HG03571 (cell line): ENCODE results near the gene PSD.

ENCODE experiments used
- ATAC-seq: cut with Tn5 transposase; IDR thresholded peaks from one replicate; pipeline ENCODE4 v1.9.1; 2021; ENCODE audit not compliant: unreplicated experiment

Gene PSD

DNA sequence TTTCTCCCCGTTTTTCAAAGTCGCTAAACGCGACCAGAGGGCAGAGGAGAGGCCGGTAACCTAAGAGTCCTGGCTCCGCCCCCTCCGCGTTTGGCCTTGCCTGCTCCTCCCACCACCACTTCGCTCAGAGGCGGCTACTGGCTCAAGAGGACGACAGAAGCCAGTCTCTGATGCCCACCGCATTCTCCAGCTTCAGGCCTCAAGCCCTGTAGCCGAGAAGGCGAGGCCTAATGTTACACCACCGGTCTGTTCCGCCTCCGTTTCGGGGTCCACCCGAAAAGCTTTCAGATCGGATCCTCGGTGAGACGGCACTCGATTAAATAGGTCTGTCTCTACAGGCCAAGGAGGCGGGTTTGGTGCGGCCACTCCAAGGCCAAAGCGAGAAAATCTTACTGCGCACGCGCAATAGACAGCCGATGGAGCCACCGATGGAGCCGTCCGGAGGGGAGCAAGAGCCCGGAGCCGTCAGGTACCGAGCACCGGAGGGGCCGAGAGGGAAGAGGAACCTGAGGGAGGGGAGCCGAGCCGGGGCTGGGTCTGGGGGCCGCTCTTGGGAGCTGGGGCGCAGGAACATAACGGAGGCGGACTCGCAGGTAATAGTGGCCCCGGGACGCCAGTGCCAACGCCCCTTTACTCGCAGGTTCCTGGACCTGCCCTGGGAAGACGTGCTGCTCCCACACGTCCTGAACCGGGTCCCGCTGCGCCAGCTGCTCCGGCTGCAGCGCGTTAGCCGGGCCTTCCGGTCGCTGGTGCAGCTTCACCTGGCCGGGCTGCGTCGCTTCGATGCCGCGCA is 2.3 kb upstream of the PSD start, which contains the start of gene FBXL15:
FBXL15 (plus strand) TSS at position 123 of the 793 bp plus-strand sequence; CDS start at position 417, 294 bp downstream.
- peak; percentile 58 for ATAC-seq

DNA sequence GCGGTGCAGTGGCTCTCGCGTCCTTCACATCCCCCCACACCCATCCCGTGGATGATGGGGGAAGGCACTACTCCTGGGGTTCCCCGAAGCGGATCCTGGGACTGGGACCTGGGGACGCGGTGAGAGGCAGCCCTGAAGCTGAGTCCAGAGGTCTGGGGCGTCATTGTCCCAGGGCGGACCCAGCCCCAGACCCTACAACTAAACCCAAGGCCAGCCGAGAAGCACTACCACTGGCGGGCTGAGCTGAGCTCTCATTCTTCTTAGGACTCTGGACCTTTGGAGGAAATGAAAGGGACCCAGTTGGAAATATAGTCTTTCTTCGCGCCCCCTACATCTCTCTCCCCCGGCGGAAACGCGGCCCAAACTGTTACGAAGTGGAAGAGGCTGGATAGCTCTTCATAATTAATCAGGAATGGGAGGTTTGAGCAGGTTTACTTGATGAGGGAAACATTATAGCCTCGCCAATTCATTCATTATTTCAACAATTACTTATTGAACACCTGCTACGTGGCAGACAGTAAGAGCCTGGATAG is 1.7 kb upstream of the PSD start:
- ATAC-seq = no peak

DNA sequence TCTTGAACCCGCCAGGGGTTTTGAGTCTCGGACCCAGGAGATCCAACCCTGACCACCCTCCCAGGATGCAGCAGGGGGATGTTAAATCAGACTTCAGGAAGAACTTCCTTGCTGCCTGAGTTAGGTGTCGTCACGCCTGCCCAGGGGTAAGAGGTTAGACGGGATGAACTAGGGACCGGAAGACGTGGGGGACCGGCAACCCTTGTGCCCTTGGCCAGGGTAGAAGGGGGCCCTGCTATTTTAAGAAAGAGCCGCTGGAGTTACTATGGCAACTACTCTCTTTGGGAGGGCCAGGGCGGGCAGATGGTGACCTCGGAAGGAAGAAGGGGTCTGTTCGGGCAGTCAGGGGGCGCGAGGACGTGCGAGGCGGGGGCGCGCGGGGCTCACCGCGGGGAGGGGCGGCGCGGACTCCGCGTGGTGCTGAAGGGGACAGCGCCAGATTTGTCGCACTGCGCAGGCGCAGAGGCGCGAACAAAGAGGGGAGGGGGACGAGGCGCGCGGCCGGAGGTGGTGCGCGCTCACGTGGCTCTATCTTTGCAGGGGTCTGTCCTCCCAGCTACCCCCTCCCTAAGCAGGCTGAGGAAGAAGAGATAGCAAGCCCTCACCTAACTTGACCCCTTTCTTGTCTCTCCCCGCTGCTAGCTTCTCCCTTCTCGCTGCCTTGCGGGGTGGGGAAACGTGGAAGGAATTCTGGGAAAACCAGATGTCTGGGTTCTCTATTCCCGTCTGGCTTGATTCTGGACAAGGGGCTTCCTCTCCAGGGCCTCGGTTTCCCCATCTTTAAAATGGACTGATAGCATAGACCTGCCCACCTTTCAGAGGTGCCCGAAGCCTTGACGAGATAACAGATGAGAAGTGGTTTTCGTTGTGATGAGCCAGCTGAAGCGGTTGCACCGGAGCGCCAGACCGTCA is 940 bp upstream of the PSD start:
- no peak for ATAC-seq

DNA sequence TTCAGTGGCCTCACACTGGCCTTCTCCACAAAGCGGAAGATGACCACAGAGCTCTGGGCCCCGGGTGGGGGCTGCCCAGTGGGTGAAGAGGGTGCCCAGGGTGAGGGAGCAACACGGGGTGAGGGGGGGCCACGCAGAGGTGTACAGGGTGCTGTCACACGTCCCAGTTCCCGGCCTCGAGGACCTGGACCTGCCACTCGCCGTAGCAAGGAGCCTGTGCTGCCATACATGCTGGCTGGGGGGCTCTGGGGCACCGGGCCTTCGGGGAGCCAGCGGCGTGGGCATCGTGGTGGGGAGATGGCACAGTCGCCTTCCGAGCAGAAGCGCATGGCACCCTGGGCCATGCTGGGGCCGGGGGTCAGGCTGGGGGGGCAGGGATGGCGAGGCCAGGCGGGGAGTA is 1.9 kb downstream of the PSD start:
- no peak for ATAC-seq

DNA sequence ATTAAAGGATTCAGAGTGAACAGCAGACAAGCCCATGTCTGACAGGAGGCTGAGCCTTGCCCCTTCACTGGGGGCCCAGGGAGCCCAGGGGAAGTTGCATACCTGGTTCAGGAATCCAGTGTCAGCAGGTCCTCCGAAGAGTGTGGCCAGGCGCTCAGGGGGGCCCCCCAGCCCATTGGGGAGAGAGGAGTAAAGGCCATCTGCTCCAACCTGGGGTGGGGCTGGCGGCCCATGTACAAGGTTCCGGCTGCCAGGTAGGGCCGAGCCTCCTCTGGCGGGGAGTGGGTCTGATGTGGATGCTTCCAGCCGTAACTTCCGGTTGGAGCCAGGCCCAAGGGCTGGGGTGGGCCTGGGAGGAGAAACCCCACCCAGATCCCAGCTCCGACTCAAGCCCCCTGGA is 2.3 kb downstream of the PSD start:
- no peak for ATAC-seq

DNA sequence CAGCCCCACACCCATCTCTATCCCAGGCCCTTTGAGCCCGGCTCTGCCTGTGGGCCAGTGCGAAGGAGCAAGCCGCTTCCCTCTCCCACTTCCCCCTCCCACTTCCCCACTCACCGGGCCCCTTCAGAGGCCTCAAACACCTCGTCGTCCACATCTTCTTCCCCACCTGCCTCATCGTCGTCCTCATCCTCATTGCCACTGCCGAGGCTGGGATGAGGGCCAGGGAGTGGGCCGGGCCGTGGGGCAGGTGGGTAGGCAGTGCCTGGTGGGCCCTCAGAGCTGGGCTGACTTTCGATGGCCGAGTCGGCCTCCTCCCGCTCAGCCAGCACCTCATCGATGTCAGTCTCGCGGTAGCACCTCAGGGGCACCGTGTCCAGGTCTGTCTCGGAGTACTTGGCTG is 3.8 kb downstream of the PSD start:
- no peak for ATAC-seq

DNA sequence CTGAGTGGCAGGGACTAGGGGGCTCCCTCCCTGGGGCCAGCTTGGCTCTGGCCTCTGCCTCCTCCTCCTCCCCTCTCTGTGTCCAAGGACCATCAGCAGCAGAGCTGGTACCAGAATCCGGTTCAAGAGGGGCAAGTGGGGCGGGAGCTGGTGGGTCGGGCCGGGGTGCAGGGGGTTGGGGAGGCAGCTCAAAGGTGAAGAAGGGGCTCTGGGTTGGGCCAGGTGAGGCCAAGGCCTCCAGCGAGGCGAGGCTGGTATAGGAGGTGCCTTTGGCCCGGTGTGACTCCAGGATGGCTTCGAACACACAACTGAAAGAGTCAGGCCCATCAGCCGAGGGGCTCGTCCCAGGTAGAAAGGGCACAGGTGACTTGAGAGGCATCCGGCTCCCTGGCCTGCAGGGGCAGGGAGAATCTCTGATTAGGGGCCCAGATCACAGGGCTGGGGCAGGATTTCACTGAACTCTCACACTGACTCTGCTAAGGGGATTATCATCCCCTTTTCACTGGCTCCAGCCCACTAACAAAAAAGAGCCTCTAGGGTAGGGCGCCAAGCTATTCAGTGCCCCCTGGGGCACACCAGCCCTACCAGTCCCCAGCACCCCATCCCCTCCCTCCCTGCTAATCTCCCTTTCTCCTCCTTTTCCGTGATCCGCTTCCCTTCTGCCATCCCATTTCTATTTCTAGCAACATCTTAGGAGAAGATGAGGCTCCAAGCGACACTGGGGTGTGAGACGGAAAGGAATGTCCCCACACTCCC is 4.6 kb downstream of the PSD start:
- no peak for ATAC-seq

DNA sequence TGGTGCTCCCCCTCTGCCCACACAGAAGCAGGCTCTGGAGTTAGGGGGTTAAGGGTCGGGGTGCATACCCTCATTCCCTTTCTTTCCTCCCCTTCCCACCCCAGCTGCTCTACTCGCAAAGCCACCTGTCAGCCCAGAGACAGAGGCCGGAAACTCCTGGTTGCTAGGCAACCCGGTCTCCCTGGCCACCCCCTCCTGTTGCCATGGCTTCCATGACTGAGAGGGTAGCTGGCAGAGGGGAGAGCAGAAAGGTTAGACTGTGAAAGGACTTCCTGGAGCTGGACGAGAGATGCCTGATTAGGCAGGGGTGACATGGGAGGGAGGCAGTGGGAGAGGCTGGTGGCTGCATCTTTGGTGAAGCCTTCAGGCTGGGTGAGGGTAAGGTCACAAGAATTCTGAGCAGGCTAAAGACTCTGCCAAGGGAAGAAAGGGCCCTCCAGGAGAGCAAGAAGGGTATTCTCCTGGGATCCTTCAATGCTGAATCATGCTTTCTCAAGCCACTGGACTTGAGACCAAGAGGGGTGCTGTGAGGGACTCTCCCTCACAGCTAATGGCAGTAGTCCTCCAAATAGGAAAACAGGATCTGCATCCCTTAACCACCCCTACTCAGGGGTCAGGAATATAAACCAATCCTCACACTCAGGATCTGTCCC is 5.4 kb downstream of the PSD start:
- ATAC-seq = no peak

DNA sequence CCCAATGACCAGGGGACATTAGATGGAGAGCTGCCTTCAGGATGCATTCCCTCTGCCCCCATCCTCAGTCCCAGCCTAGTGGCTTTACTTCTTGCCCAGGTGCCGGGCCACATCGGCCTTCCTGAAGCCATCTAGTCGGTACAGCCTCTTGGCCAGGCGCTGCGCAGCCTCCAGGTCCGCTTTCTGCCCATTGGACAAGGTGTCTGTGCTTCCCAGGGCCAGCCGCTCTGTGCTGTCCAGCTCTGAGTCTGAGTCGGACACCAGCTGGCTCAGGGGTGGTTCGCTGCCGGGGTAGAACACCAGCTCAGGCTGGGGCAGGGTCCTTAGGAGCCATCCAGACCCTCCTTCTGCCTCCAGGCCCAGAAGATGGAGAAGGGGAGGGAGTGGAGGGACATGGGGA is 6.3 kb downstream of the PSD start:
- no peak for ATAC-seq

DNA sequence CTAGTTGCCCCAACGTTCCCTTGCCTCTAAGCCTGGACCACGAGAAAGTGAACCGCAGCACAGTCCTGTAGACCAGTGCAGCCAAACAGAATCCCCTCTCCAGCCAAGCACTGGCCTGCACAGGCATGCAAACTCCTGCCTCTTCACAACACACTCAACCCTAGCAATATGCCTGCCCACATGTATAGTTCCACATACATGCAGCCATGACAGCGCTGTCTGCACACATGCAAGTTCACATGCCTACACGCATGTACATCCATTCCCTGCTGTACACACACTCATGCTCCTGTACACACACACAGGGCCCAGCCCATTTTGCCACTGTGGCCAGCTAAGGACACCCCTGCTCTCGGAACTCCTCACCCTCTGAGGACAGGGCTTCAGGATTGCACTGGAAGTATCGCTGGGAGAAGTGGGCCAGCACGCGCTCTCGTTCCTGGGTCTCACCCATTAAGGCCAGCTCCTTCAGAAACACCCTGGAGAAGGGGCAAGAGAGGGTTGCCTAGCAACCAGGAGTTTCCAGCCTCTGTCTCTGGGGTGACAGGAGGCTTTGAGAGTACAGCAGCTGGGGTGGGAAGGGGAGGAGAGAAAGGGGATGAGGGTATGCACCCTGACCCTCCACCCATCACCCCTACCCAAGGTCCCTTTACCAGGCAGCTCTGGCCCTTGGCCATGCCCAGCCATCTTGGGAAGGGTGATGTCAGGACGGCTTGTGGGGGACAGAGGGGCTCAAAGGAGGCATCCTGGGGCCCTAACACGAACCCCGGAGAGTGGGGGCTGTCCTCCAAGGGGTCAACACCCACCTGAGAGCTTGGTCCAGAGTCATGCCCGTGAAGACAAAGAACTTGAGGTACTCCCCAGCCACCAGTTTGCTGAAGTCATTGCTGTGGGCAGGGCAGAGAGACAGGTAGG is 7.0 kb downstream of the PSD start:
- ATAC-seq = no peak

DNA sequence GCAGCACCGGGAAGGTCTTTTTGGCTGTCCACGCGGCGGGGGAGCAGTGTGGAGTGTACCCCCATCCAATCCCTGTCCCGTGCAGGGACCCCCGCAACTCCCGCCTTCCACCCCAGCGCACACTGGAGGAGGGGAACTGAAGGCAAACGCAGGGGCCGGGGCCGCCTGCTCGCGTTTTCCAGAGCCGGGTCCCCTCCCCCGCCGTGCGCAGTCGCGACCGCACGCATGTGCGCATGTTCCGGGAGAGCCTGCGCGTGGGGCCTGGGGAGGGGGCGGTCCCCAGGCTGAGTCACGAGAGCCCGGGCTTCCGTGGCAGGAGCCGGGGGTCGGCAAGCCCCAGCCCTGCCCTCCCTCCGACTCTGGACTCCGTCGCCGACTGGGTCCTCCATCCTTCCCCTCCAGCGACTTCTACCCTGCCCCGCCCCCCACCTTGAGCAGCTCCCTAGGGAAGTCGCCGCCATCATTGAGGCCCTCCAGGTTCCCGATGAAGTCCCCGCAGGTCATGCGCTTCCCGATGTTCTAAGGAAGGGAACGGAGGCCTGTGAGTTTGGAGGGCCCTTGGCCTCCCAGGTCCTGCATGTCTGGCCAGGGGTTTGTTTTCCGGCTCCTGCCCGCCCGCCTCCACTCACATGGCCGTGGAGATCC is 8.0 kb downstream of the PSD start:
- ATAC-seq = no peak

DNA sequence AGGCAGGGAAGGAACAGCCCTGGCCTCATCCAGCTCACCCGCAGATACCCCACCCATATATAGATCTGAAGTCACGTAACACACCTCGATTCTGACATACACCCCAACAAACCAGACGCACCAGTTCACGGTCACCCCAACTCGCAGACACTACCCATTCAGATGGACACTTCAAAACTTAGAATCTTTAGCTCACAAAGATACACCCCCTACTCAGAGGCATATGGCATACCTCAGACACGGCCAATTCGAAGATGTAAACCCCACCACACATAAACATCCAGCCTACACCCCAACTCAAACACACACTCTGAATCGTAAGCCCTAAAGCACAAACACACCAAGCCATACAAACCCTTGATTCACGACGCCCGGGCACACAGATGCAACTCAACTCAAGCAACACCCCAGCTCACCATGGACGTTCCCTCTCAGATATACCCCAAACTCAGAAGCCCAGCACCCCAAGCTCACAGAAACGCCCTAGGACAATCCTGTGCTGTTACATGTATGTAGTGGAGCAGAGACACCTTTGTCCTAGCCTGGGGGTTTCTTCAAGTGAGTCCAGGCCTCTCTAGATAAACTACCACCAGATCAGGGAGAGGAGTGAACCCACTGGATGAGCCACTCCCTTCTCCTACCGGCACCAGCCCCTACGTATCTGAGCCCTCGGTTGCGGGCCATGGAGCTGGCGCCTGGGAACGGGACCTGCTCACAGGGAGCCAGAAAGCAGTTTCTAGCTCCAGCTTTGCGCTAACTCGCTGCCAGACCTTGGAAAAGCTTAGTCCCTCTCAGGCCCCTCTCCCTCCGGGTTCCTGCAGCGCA is 8.8 kb downstream of the PSD start:
- ATAC-seq = no peak

DNA sequence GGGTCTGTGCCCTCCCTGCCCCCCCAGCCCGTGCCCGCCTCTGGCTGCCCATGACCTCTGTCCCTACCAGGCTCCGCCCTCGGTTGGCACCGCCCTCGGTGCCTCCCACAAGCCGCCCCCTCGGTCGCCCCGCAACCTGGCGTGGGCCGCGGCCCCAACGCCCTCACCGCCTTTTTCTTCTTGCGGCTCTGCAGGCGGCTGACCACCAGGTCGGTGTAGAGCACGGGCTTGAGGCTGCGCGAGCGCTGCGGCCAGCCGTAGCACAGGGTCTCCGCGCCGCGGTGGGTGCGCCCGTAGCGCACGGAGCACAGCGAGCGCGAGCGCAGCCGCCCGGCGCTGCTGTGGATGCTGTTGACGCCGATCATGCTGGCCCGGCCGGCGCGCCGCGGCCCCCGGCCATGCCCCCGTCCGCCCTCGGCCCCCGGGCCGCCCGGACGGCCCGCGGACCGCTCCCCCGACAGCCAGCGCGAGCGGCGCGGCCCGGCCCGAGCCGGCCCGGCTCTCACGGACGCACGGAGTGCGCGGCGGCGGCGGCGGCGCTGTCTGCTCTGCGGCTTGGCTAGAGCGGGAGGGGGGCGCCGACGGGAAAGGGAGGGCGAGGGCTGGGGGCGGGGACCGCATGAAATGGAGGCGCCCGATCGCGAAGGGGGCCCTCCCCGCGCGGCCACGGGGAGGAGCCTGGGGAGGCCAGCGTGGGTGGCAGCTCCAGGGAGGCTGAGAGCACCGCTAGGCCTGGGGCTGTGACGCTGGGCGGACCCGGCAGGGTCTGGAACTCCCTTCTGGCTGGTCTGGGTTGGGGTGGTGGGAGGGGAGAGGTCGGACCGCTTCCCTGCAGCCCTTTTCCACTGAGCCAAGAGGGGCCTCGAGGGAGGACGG is 9.6 kb downstream of the PSD start:
- ATAC-seq = no peak

DNA sequence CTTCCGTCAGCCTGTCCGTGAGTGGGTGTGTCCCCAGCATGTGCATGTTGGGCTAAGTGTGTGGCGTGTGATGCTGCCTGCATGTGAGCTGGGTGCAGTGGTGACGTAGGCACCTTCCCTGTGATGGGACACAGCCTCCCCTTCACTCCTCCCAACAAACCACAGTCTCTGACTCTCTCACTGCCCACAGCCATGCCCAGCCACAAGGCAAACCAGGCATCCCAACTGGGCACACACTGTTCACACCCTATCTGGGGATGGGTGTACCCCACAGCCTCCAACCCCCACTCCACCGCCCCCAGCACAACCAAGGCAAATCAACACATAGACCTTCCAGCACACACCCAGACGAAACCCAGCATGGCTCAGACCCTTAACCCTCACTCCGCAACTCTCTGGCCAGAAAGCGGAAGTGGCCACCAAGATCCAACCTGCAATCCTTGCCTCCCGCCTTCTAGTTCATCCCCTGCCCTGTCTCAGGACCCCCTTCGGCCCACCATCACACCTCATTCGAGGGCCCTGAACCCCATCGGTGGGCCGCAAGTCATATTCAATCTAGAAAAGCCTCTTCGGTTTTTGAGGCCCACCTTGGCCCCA is 10.4 kb downstream of the PSD start:
- ATAC-seq = no peak

DNA sequence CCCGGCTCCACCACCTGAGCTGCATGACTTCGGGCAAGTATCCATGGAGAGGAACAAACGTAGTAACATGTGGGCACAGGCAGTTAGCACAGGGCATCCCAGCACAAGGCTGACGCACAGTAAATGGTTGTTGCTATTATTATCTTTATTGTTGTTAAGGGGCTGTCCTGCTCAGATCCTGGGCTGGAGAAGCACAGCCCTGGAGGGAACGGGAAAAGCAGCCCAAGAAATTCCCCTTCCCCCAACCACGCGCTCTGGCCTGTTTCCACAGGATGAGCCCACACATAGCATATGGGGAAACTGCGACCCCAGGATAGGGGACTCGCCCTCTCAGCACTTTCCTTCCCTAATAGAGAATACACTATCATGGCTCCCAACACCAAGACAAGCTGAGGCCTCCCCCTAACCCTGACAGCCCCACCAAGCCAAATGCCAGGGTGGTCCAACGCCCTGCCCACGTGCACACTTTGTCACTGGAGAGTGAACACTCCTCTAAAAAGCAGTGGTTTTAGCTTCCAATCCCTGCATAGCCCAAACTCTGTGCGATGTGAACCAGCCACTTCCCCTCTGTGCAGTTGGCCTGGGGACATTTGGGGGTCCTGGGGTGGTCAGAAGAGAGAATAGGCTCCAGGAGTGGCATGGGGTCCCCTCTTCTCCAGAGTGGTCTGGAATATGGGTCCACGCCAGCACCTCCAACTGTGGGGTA is 11.0 kb downstream of the PSD start:
- no peak for ATAC-seq

DNA sequence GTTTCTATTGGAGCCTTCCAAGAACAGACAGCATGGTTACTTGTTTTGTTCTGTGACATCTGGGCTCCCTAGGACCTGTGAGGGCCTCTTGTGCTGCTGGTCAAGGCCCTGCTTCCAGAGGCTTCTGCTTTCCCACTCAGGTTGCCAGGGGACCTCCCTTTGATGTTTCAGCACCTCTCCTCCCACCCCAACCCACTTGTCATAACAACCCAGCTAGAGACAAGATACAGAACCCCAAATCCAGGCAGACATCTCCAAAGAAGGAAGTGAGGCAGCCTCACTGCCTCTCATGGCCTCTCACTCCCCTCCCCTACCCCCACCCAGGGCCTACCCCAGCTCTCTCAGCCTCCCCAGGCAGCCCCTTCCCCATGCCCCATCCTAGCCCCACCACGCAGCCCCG is 11.8 kb downstream of the PSD start:
- no peak for ATAC-seq
